M059J (cell line): Measurements from ENCODE around the gene XRCC1. TPM values are rescaled to one million over a fixed set of nuclear protein-coding genes. Genes with fewer than 3 reads are reported as not detected.
"Not testable (repeated sequence)": the region's sequence is repeated elsewhere in the genome, so short reads cannot be mapped to it uniquely, and the experiment has no call there.

Source experiments
- DNase-seq: peaks from one replicate; pipeline ENCODE4 v3.0.0-alpha.2; 2012; ENCODE audit warnings: low read depth
- total RNA-seq: library from RNA; depleted of rRNA; stranded (reverse); fragments of >200 nt; shearing (Covaris generic); gene quantifications from 2 replicates; pipeline ENCODE4 v1.2.3, GENCODE V29; 2014

The XRCC1 gene
- total RNA-seq, 1 experiment from 2014 or later: 54.1 TPM

DNA sequence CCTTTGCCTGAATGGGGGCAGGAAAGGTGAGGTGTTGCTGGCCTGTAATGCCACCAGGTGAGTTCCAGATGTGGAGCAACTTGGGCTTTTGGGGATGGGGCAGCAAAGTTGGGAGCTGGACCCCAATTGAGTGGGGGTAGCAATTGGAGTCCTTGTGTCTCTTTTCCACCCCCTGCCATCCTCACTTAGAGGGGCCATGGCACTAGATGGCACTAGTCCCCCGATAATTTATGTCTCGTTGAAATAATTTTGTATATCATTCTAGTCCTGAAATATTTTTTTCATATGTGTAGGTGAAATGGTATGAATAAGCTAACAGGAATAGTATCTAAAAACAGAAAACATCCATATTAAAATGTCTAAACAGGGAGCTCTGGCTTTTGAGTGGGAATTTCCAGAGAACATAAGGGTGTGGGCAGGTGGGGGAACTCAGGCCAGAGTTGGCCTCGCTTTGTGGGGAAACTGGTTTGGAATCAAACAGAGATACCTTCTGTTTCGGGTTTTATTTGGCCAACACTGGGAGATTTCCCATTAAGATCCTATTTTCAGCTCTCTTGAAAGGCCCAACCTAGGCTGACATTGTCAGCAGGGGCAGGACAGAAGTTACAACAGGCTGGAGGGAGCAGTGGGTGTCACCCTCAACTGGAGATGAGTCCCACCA, 24.4 kb upstream of the XRCC1 start:
- DNase-seq: no peak

DNA sequence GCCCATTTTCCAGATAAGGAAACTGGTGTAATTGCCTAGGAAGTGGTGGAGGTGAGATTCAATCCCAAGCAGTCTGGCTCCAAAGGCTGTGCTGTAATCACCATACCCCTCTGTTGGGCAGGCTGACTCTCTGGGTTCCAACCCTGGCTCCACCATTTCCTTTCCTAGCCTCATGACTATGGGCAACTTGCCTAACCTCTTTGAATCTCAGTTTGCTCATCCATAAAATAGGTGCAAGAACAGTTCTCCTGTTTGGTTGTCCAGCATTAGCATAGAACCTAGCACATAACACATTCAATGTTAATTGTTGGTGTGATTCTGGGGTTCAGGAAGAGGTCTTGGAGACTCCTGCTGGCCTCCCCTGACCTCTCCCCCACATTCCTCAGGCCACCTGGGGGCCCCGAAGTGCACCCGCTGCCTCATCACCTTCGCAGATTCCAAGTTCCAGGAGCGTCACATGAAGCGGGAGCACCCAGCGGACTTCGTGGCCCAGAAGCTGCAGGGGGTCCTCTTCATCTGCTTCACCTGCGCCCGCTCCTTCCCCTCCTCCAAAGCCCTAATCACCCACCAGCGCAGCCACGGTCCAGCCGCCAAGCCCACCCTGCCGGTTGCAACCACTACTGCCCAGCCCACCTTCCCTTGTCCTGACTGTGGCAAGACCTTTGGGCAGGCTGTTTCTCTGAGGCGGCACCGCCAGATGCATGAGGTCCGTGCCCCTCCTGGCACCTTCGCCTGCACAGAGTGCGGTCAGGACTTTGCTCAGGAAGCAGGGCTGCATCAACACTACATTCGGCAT, 23.3 kb upstream of the XRCC1 start:
- DNase-seq: no peak

GRCh38 chr19:43597876-43598275, 22.5 kb upstream of the XRCC1 start:
- no peak for DNase-seq

GRCh38 chr19:43596842-43597461, 21.6 kb upstream of the XRCC1 start:
- DNase-seq: peak; percentile 15

DNA sequence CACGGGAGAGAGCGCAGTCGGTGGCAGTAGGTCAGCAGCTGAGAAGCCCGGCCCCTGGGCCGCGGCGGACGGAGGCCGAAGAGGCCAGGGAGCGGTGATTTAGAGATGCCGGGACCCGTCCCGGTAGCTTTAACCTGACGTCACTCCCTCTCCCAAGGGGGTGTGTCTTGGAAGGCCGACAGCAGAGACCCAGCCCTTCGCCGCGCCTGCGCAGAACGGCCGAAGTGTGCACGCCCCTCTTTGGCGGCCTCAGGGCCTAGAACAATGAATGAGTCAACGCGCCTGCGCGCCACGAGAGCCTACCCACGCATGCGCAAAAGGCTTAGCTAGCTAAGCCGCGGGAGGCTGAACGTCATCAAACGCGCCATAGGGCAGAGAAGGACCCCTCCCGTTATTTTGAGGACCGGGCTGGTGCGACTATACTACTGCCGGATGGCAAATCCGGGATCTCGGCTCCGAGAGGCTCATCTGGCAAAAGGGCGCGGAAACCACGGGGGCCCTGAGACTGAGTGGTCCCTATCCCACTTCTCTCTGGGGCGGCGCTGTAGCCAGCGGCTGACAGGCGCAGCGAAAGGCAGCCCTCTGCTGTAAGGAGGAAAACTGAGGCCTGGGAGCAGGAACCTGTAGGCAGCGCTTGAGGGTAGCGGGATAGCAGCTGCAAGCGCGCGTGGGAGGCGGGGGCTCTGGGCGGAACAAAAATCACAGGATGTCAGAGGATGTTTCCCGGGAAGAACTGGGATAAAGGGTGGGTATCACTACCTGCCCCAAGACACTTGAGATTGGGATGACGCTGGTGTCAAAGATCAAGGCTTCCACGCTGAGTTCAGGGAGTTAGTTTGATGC, 20.9 kb upstream of the XRCC1 start, which contains the start of the genes IRGQ and ZNF576:
Gene IRGQ, minus strand, starts transcription at position 136 of the 843 bp plus-strand sequence. CDS start 796 bp downstream, outside the sequence.
Gene ZNF576, plus strand, starts transcription at position 597 of the 843 bp plus-strand sequence. CDS start 514 bp downstream, outside the sequence.
- peak; percentile 99 for DNase-seq

- DNase-seq: no peak
Measured at GRCh38 chr19:43595605-43595998, 20.3 kb upstream of the XRCC1 start.

DNA sequence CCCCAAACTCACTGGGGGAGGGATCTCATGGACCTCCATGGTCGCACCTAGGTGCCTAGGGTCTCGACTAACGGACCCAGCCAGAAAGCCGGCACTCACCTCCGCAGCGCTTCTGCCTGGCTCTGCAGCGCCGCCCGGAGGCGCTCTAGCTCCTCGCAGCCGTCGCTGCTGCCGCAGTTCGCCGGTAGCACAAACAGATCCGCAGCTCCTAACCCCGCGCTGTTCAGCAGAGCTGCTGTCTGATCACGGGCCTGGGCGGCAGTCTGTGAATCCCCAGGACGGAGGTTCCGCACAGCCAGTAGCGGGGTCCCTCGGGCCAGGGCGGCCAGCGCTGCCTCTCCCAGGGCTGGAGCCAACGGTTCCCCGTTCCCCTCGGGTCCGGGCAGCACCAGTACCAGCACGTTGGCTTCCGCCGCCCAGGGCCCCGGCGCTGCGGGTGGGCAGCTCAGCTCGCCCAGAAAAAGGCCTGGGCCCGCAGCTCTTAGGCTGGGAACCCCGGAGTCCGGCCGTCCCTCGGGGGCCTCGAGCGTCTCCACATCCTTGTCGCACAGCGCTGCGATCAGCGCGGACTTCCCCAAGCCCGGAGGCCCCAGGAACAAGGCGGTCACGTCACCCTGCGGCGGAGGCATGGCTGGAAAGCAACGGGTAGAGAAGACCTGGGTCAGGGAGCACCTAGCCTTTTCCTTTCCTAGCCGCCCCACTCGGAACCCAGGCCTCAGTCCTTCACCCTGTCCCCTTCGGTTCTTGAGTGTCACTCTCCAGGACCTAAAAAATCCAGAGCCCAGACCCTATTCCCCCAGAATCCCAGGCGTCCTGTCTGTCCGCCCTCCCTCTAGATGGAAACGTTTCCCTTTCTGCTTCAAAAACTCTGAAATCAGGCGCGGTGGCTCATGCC, 19.6 kb upstream of the XRCC1 start:
- peak; percentile 68 for DNase-seq

DNA sequence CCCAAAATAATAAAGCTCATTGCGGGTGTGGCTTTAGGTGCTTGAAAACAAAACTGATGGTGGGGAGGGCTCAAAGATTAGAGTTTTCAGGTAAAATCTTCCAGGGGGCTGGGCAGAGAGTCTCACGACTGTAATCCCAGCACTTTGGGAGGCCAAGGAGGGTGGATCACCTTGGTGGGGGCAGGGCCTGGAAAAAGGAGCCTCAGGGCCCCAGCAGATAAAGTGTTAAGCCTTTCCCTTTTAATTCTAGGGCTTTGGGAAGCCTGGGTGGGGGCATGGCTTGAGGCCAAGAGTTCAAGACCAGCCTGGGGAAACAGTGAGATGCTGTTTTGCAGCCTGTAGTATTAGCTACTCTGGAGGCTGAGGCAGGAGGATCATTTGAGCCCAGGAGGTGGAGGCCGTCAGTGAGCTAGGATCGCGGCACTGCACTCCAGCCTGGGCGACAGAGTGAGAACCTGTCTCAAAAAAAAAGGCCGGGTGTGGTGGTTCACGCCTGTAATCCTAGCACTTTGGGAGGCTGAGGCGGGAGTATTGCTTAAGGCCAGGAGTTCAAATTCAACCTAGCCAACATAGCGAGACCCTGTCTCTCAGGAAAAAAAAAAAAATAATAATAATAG, 18.9 kb upstream of the XRCC1 start:
- no peak for DNase-seq

- no peak for DNase-seq
Measured at GRCh38 chr19:43592800-43593350, 17.5 kb upstream of the XRCC1 start.

- no peak for DNase-seq
Measured at GRCh38 chr19:43591904-43592772, 16.8 kb upstream of the XRCC1 start.

DNA sequence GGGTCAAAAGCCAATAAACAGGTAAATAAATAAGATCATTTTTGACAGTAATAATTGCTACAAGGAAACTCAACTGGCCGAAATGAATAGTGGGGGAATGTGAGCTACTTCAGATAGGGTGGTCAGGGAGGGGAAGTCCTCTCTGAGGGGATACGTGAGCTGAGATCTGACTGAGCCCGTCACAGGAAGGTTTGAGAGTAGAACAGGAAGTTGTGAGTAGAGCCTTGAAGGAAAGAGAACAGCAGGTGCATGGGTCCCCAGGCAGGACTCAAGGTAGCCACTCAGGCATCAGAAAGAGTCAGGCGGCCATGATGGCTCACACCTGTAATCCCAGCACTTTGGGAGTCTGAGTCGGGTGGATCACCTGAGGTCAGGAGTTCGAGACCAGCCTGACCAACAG, 14.4 kb upstream of the XRCC1 start:
- DNase-seq: no peak

- no peak for DNase-seq
Measured at GRCh38 chr19:43589277-43589676, 13.9 kb upstream of the XRCC1 start.

GRCh38 chr19:43587029-43587428, 11.7 kb upstream of the XRCC1 start:
- DNase-seq: not testable (repeated sequence)

DNA sequence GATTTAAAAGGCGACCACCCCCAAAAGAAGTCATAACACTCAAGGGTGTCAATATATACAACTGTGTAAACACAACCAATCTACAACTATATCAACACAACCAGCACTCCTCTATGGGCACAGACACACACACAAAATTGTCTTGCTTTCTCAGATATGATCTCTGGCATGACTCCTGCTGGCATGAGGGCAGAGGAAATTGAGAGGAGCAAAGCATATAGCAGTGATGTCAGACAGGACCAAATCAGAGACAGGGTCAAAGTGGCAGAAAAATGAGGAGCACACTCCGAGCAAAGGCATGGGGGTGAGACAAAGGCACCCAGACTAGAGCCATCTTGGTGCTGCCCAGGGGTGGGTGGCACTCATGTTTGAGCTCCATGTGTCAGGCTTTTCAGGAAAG, 11.0 kb upstream of the XRCC1 start:
- DNase-seq: no peak

- no peak for DNase-seq
Measured at GRCh38 chr19:43584484-43584883, 9.2 kb upstream of the XRCC1 start.

GRCh38 chr19:43582495-43582894, 7.2 kb upstream of the XRCC1 start:
- DNase-seq: no peak

DNA sequence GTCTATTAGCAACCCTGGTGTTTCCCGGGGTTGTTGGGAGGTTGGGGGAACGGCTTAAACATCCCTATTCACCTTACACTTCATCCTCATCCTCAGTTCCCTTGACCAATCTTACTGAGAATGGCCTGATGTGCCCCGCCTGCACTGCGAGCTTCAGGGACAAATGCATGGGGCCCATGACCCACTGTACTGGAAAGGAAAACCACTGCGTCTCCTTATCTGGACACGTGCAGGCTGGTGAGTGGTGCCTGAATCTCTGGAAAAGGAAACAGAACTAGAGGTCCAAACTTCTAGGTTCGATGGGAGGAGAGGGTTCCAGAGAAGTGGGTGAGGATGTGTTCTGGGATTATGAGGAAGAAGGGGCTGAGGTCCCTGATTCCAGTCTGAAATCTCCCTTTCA, 6.1 kb upstream of the XRCC1 start:
- no peak for DNase-seq

DNA sequence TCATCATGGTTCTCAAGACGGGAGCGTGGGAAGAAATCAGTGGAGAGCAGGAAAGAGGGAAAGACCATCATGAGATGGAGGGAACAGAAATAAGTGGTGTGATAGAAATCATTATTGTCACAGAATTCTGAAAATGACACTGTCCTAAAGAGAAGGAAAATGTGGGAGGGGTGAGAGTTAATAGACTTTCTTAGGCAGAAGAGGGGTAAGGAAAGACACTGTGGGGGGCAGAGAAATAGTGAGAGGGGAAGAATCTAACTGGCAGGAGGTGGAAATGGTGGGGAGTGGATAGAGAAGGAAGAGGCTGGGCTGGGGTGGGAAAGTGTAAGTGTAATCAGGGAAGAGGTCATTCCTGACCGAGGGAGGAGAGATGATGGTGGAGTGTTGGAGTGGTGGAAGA, 3.5 kb upstream of the XRCC1 start:
- DNase-seq: no peak
